Right lung (tissue), 5 donors: ENCODE results near the gene ORM1. TPM values are rescaled to one million over a fixed set of nuclear protein-coding genes. Genes with fewer than 3 reads are reported as not detected.

Experiments used
- DNase-seq, 2 donors: peaks; one replicate each; pipeline ENCODE4 v3.0.0-alpha.2; 2013
- polyA plus RNA-seq, 5 donors: library from polyadenylated mRNA; unstranded; fragments of 120-200 nt; gene quantifications; one replicate each; pipeline versions ENCODE4 v1.2.1 to v1.2.3, GENCODE V29; 2013; ENCODE audit warnings: inconsistent platforms in 1 of 5, low replicate concordance in 1 of 5; ENCODE audit not compliant: insufficient read length in 5 of 5, insufficient read depth in 1 of 5

The ORM1 gene
- polyA plus RNA-seq, 5 donors, result 1.9 to 6.7 (median 4.3) TPM

DNA sequence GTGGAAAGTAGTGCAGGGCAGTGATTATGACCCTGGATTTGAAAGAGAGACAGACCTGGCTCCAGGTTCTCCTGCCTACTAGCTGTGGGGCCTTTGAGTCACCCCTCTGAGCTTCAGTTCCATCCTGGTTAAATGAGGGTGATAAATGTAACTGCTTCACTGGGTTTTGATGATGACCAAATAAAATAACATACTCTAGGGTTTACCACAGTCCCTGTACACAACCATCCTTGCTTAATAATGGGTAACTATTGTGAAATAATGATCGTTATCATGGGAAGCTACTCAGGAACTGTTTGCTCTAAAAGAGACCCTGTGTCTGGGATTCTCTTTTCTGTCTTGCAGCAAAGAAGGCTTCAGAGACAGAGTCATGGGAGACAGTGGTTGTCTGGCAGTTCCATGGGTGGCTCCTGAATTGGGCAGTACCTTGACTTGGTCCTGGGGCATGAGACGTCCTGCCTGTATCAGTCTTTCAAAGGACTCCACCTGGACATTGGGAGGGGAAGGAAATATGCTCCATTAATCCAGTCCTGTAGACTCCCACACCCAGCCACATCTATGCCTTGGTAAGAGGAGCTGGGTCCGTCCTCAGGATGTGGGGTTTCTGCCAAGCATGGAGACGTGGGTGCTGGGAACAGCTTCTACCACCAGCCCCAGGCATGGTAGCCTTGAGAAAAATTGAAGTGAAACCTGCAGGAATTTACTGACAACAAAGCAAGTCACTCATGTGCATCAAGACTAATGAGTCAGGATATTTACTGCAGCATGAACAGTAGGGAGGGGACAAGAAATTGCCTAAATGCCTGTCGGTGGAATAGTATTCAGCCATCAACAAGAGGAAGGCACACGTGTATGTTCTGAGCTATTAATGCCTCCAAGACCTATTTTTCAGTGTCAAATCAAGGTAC lies 41.5 kb downstream of the ORM1 start:
- DNase-seq, result no peak

- no peak for DNase-seq
Measured at GRCh38 chr9:114365194-114365593, 42.3 kb downstream of the ORM1 start.

GRCh38 chr9:114366334-114367128 lies 43.6 kb downstream of the ORM1 start:
- peak in 1 of 2 donors; percentile 55 for DNase-seq

- no peak for DNase-seq
Measured at GRCh38 chr9:114367366-114367765, 44.5 kb downstream of the ORM1 start.

- DNase-seq, result no peak
Measured at GRCh38 chr9:114367772-114368569, 45.1 kb downstream of the ORM1 start.

GRCh38 chr9:114369216-114370130 lies 46.6 kb downstream of the ORM1 start:
- no peak for DNase-seq

DNA sequence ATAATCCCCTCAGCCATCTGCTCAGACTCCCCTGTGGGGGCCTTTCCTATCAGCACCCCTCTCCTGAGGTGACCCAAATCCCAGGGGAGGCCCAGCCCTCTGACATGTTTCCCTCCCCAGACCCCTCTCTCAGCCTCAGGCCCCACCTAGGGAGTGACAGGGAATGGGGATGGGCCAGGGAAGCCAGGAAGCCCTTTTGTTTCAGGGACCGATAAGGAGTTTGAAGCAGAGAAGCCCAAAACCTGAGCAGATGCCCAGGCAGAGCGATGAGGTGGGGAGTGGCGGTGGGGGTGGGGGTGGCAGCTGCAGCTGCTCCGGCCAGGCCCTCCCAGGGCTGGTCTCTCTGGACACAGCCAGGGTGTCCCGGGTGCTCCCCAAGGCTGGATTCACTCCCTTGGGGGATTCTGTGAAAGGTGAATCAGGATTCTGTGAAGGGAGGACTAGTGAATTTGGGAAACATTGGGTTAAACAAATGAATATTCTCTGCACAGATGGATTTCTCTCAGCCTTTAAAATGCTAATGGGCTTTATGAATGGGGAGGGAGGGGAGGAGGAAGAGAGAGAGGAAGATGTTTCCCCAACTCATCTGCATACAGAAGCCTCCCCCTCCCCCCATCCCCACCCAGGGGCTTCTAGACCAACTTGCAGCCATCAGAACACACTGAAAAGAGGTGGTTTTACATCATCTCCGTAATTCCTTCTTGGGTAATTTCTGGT lies 47.5 kb downstream of the ORM1 start:
- no peak for DNase-seq

GRCh38 chr9:114370968-114371320 lies 48.0 kb downstream of the ORM1 start:
- no peak for DNase-seq

GRCh38 chr9:114371343-114371944 lies 48.5 kb downstream of the ORM1 start:
- DNase-seq, result no peak

- DNase-seq, result no peak
Measured at GRCh38 chr9:114371973-114372917, 49.3 kb downstream of the ORM1 start.

DNA sequence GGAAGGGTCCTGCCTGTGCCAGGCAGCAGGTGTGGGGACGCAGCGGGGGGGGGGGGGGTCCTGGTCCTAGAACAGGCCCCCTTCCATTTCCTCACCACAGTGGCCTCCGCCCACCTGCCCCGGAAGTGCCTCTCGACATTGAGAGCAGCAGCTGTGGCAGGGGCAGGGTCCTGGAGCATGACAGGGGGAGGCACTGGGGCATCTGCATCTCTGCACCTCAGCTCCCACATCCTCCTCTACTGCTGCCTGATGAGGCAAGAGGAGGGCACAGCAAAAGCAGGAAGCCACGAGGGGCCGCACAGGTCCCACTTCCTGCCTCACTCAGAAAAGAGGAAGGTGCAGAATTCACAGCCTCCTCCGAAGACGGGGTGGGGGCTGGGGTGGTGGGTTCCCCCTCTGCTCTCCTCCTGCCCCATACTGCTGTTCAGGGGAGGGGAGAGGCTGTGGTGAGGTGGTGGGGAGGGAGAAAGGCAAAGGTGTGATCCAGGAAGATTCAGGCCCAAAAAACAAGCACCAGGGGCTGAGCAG lies 50.1 kb downstream of the ORM1 start:
- no peak for DNase-seq

- DNase-seq, result no peak
Measured at GRCh38 chr9:114373960-114374730, 51.2 kb downstream of the ORM1 start.

GRCh38 chr9:114374936-114375335 lies 52.0 kb downstream of the ORM1 start:
- DNase-seq, result no peak

DNA sequence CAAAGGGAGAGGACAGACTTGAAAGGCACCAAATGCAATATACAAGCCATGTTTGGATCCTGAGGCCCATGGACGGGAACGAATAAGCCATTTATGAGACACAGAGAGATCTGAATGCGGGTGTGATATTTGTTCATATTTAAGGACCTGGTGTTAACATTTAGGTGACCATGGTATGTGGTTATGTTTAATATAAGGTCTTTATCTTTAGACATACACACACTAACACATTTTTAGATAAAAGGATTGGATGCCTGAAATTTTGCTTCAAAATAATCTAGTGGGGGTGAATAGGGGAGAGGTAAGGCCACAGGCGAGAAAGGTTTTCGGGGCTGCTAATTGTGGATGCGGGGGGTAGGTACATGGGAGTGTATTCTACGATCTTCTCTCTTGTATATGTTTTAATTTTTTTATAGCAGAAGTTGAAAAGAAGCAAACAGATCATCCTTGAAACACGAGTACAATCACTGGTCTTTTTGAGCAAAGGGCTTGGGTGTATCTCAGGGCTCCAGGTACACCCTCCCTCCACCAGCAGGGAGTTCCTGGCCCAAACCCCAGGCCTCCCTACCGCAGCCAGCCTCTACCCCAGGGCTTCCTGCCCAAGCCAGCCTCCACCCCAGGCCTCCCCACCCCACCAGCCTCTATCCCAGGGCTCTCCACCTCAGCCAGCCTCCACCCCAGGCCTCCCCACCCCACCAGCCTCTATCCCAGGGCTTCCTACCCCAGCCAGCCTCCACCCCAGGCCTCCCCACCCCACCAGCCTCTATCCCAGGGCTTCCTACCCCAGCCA lies 52.7 kb downstream of the ORM1 start:
- DNase-seq, result no peak
